MM.1S (cell line): Measurements from ENCODE around the gene TAP2.

Experiments
- CTCF ChIP-seq: fragments of 300-600 bp; sonication (generic); IDR thresholded peaks from 2 replicates; pipeline ENCODE4 v1.5.1; 2016; ENCODE audit warnings: antibody characterized with exemption, low read length, mixed read lengths
- EZH2 ChIP-seq: fragments of 300-600 bp; sonication (generic); optimal IDR thresholded peaks from 2 replicates; pipeline ENCODE3; 2017; ENCODE audit warnings: low read depth, mild to moderate bottlenecking, antibody characterized with exemption, low read length, mixed read lengths

- TF ChIP-seq CTCF (no peak), EZH2 (no peak)
Observed at GRCh38 chr6:32854376-32855178, 16.0 kb upstream of the TAP2 start.
